Fibroblast of lung (primary cell): ENCODE data around the gene ERRFI1.

Source experiments
- EZH2 ChIP-seq: IDR thresholded peaks from 2 replicates; pipeline ENCODE4 v1.5.1; 2012; ENCODE audit warnings: low read length, control low read depth, mild to moderate bottlenecking; ENCODE audit errors: missing control alignments
- TF ChIP-seq, protein P1 (sequence below), 2 donors: IDR thresholded peaks in 1 of 2; conservative IDR thresholded peaks in 1 of 2; 1 replicate in 1 of 2; 2 replicates in 1 of 2; pipeline ENCODE4 v1.5.1; 2011 to 2012; ENCODE audit warnings: low read length in 2 of 2, control low read depth in 1 of 2, inconsistent platforms in 1 of 2, low read depth in 1 of 2, mild to moderate bottlenecking in 1 of 2

DNA sequence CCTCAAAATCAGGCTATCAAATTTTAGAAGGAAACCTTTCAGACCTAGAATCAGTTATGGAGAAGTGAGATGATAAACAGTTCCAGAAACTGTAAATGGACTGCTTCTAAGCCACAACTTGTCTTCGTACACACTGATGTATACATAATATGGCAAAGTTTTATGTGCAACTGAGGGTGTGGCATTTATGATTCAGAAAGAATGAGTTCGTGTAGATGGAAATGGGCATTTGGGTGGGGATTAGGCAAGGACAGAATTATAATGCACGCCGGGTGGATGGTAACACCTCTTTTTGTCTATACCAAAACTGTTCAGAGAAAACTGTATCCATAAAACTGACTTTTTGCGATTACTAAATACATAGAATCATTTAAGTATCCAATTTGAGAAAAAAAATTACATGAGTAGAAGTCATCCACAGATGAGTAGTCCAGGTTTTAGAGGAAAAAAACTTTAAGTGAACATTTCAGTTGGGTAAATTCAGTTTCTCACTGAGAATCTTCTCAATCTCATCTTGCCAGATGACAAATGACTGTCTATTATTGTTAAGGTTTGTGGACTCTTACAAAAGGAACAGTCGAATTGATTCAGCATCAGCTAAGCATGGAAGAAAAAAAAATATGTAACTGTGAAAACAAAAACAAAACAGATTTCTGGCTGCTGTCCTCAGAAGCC lies 22.5 kb downstream of the ERRFI1 start:
- TF ChIP-seq, protein P1, sequence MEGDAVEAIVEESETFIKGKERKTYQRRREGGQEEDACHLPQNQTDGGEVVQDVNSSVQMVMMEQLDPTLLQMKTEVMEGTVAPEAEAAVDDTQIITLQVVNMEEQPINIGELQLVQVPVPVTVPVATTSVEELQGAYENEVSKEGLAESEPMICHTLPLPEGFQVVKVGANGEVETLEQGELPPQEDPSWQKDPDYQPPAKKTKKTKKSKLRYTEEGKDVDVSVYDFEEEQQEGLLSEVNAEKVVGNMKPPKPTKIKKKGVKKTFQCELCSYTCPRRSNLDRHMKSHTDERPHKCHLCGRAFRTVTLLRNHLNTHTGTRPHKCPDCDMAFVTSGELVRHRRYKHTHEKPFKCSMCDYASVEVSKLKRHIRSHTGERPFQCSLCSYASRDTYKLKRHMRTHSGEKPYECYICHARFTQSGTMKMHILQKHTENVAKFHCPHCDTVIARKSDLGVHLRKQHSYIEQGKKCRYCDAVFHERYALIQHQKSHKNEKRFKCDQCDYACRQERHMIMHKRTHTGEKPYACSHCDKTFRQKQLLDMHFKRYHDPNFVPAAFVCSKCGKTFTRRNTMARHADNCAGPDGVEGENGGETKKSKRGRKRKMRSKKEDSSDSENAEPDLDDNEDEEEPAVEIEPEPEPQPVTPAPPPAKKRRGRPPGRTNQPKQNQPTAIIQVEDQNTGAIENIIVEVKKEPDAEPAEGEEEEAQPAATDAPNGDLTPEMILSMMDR (conservative IDR thresholded peaks at IDR 0.05 in 1 of 2, IDR thresholded peaks at IDR 0.05 in 1 of 2; ENCODE audit: low read depth in 1 of 2, low read length in 2 of 2), result no peak
- no peak for TF ChIP-seq EZH2
